ENCODE data around the gene TTLL8. TPM values are rescaled to one million over a fixed set of nuclear protein-coding genes. Genes with fewer than 3 reads are reported as not detected.
"Not testable (repeated sequence)": the region's sequence is repeated elsewhere in the genome, so short reads cannot be mapped to it uniquely, and the experiment has no call there.

The TTLL8 gene
- total RNA-seq, 1 experiment from 2014 or later: not detected

DNA sequence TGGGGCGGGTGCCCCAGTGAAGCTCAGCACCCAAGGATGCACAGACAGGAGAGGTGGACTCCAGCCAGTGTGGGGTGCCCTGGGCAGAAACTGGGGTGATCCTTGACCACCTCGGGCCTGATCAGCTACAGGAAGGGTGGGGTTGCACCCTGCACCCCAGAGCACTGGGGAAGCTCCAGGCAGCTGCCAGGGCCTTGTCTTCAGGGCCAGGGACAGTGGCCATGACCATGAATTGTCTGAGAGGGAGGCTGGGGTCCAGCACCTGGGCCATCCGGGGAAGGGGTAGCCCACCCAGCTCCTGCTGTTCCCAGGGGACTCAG, 63.1 kb downstream of the TTLL8 start:
- no peak for DNase-seq
- Histone ChIP-seq H3K27me3 (no peaks in the 10 kb centered on the region), H3K36me3 (no peaks in the 10 kb centered on the region), H3K4me3 (no peak overlapping the region), H3K9me3 (peaks cover 6% of the 10 kb centered on the region)

DNA sequence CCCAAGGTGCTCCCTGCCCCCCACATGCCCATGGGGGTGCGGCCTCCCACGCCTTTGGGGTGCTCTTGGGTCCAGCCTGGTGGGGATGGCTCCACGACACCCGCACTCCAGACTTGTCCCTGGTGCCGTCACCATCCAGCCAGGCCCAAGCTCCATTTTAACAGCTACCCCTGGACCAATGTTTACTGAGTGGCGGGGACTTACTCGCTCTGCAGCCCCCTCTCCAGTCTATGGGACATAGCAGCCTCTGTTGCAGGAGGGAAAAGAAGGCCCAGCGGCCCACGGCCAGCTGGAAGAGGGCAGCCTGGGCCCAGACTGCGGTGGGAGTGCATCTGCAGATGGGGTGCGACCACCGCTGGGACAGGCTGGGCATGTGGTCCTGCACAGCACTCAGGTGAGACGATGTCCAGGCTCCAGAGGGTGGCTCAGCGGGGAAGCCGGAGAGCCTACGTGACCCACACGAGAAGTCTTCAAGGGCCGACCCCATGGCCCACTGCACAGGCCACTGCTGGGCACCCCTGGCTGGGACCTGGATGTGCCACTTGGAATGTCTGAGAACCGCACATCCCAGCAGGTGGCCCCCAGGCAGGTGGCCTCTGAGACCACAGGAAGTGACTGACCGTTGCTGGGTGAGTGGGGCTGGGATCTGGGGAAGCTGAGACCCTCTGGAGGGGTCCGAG, 63.6 kb downstream of the TTLL8 start:
- Histone ChIP-seq H3K4me3 (no peak overlapping the region), H3K9me3 (peaks cover 6% of the 10 kb centered on the region), H3K27me3 (no peaks in the 10 kb centered on the region), H3K36me3 (no peaks in the 10 kb centered on the region)
- DNase-seq: no peak

DNA sequence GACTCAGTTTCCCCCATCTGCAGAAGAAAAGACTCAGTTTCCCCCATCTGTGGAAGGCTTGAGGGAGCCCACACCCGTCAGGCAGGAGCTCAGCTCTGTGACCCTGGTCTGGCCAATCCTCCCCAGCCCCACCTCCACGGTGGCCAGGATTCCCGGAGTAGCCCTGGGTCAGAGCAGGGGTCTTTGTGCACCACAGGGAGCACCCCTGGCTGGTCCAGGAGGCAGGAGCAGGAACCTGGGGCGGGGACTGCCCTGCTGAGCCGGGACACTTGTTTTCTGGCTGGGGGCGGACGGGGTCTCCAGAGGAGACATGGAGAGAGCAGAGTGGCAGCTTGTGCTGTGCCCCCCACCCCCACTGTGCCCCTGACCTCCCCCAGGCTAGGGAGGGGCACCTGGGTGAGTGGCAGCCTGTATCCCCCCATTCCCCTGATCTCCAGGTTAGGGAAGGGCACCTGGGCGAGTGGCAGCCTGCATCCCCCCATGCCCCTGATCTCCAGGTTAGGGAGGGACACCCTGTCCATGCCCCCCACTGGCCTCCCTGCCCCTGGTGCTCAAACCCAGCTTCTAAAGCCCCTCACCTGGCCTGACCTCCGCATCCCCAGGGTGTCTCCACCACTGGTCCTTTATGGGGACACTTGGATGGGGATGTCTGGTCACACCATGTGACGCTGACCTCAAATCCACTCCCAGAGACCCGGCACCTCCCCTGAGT, 64.3 kb downstream of the TTLL8 start:
- Histone ChIP-seq H3K36me3 (no peaks in the 10 kb centered on the region), H3K27me3 (no peaks in the 10 kb centered on the region), H3K9me3 (peaks cover 6% of the 10 kb centered on the region), H3K4me3 (no peak overlapping the region)
- no peak for DNase-seq

DNA sequence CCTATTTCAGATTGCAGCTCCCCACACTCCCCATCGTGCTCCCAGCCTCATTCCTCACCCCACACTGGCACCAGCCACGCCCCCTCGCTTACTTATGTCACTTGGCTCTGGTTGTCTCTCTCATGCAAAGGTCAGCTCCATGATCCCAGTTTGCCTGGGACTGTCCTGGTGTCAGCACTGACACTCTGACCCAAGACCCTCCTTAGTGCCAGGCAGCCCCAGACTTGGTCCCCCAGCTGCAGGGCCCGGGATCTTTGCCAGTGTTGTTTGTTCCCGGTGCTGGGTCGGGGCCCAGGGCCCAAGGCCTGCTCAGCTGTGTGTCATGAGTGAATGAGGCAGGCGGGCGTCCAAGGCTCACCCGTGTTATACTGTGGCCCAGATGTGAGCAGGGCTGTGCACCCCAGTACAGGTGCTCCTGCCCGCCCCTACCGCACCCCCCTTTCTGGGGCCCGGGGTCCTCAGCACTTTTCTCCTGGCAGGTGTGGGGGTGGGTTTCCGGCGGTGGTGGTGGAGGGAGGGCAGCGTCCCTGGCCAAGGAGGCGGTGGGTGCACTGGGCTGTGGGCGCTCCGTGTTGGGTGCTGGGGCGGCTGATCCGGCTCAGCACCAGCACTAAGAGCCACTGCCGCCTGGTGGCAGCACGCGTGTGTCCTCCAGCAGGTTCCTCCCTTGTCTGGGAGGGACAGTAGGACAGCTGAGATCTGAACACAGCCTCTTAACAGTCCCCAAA, 65.0 kb downstream of the TTLL8 start:
- peaks cover 6% of the 10 kb centered on the region for H3K9me3 ChIP-seq
- H3K4me3 ChIP-seq: no peak overlapping the region
- H3K27me3 ChIP-seq: no peaks in the 10 kb centered on the region
- no peaks in the 10 kb centered on the region for H3K36me3 ChIP-seq
- DNase-seq: peak; percentile 28

DNA sequence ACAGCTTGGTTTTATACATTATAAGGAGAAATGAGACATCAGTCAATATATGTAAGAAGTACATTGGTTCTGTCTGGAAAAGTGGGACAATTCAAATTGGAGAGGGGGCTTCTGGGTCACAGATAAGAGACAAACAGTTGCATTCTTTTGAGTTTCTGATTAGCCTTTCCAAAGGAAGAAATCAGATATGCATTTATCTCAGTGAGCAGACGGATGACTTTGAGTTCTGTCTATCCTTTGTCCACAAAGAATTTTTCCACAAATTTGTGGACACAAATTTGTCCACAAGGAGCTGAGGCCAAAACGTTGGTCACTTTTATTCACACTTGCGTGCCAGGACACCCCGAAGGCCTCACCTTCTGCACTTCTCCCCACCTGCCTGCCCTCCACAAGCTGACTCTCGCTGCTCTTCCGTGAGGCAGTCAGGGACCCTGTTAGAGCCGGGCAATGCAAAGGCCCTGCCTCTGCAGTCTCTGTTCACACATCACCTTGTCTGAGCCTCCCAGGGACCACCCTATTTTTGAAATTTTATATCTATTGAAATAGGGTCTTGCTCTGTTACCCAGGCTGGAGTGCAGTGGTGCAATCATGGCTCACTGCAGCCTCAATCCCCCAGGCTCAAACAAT, 66.1 kb downstream of the TTLL8 start:
- Histone ChIP-seq H3K9me3 (peaks cover 6% of the 10 kb centered on the region), H3K4me3 (no peak overlapping the region), H3K36me3 (no peaks in the 10 kb centered on the region), H3K27me3 (no peaks in the 10 kb centered on the region)
- DNase-seq: no peak

DNA sequence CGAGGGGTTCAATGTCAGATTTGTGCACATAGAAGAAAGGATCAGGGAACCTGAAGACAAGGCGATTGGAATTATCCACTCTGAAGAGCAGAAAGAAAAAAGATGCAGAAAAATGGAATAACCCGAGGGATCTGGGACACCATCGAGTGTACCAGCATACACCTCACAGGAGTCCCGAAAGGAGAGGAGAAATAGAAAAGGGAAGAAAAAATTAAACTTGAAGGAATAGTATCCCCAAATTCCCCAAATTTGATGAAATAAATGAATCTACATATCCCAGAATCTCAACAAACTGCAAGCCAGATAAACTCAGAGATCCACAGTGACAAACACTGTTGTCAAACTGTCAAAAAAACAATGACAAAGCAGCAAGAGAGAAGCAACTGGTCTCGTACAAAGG, 66.9 kb downstream of the TTLL8 start:
- no peak for DNase-seq
- Histone ChIP-seq H3K27me3 (no peaks in the 10 kb centered on the region), H3K36me3 (no peaks in the 10 kb centered on the region), H3K9me3 (peaks cover 12% of the 10 kb centered on the region), H3K4me3 (no peak overlapping the region)

DNA sequence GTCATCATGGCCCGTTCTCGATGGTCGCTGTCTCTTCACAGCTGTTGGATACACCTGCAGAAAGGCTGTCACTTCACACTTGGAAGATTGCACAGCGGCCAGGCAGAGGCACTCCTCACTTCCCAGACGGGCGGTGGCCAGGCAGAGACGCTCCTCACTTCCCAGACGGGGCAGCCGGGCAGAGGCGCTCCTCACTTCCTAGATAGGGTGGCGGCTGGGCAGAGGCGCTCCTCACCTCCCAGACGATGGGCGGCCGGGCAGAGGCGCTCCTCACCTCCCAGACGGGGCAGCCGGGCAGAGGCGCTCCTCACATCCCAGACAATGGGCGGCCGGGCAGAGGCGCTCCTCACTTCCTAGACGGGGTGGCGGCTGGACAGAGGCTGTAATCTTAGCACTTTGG, 68.3 kb downstream of the TTLL8 start:
- H3K4me3 ChIP-seq, H3K36me3 ChIP-seq, DNase-seq, H3K27me3 ChIP-seq: not testable (repeated sequence)
- H3K9me3 ChIP-seq: peaks cover 19% of the 10 kb centered on the region

DNA sequence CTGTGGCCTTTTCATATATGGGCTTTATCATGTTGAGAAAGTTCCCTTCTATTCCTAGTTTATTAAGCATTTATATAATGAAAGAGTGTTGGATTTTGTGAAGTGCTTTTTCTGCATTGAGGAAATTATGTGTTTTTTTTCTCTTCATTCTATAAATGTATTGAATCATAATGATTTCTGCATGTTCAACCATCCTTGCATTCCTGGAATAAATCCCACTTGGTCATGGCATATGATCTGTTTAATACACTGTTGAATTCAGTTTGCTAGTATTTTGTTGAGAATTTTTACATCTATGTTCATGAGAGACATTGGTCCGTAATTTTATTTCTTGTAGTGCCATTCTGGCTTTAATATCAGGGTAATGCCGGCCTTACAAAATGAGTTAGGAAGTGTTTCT, 71.8 kb downstream of the TTLL8 start:
- H3K36me3 ChIP-seq: no peaks in the 10 kb centered on the region
- no peak overlapping the region for H3K4me3 ChIP-seq
- no peaks in the 10 kb centered on the region for H3K27me3 ChIP-seq
- H3K9me3 ChIP-seq: peaks cover 18% of the 10 kb centered on the region
- no peak for DNase-seq

DNA sequence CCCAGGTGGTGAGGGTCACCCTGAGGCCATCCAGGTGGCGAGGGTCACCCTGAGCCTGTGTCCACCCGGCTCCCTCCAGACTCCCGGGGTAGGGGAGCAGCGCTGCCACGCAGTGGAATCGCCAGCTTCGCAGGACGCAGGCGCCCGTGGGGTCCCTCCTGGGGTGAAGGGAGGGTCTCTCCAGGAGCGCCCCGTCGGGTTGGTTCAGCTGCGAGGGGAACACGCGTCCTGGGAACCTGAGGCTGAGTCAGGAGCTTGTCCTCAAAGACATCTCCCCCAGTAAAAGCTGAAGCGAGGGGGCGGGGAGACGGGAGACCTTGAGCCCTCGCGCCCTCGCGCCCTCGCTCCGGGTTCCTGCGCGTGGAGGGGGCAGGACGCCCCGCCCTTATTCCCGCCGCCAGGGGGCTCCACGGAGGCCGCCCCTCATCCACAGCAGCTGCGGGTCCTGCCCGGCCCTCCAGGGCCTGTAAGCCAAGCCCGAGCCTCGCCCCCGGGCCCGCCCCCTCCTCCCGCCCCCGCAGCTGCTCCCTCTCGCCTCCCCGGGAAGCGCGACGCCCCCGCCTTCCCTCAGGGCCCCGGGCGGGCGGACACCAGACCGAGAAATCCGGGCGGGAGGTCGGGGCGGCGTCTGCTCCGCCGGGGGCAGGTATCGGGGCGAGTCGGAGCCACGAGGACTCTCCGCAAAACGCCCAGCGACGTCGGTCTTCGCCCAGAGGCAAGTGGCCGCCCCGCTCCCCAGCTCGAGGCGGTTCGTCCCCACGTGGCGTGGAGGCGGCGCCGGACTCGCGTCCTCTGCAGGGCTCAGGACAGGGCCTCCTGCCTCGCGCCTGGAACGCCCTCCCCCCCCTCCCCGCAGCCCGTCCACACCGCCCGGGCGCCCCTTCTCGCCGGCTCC, 74.7 kb downstream of the TTLL8 start:
- Histone ChIP-seq H3K36me3 (no peaks in the 10 kb centered on the region), H3K9me3 (peaks cover 17% of the 10 kb centered on the region), H3K4me3 (no peak overlapping the region), H3K27me3 (no peaks in the 10 kb centered on the region)
- DNase-seq: no peak

DNA sequence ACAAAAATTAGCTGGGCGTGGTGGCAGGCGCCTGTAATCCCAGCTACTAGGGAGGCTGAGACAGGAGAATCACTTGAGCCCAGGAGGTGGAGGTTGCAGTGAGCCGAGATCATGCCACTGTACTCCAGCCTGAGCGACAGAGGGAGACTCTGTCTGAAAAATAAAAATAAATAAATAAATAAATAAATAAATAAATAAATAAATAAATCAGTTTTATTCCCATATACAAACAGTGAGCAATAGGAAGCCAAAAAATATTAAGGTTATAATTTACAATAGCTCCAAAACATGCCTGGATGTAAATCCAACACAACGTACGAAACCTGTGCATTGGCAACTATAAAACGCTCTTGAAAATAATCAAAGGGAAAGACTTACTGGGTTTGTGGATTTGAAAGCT, 76.3 kb downstream of the TTLL8 start:
- H3K9me3 ChIP-seq: peaks cover 16% of the 10 kb centered on the region

DNA sequence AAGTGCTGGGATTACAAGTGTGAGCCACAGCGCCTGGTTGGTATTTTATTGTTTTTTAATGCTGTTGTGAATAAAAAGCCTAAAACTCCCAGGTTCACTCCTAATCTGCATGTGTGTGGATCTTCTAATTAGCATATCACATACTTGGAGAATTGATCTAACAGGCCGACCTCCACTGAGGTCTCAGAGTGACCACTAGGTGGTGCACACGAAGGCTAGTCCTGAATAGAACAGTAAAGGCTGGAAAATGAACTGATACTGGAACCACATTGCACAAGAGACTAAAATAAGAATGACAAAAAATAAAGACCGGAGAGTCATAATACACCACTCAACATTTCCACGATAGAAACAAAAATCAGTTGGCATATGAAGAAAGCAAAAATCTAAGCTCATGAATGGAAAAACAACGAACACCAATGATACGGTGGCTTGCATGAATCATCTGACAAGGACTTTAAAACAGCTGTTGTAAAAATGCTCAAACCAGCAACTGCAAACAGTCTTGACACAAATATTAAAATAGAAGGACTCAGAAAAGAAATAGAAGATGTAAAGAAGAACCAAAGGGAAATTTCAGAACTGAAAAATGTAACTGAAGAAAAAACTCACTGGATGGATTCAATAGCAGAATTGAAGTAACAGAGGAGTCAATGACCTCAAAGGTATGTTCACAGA, 78.4 kb downstream of the TTLL8 start:
- DNase-seq: no peak

More for the DNA sequence above, 76.3 kb downstream of the TTLL8 start:
- not testable (repeated sequence) for DNase-seq, H3K36me3 ChIP-seq, H3K4me3 ChIP-seq, H3K27me3 ChIP-seq

DNA sequence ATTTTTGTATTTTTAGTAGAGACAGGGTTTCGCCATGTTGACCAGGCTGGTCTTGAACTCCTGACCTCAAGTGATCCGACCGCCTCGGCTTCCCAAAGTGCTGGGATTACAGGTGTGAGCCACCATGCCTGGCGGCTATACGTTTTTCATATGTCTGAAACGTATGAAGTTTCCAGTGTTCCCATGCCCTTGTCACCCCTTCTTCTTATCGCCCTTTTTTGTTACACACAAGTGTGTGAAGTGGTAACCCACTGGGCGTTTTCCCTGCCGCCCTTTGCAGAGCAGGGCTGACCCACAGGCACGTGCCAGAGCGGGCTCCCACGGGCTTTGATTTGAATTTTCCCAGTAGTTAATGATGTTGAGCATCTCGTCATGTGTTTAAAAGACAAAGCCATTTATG, 80.5 kb downstream of the TTLL8 start:
- DNase-seq: no peak
- Histone ChIP-seq H3K36me3 (no peaks in the 10 kb centered on the region), H3K9me3 (peaks cover 3% of the 10 kb centered on the region; the same call in 1 of the 2 replicates), H3K4me3 (no peak overlapping the region), H3K27me3 (no peaks in the 10 kb centered on the region)

More for the DNA sequence above, 78.4 kb downstream of the TTLL8 start:
- no peaks in the 10 kb centered on the region for H3K27me3 ChIP-seq
- no peaks in the 10 kb centered on the region for H3K36me3 ChIP-seq
- no peak overlapping the region for H3K4me3 ChIP-seq
- peaks cover 3% of the 10 kb centered on the region; the same call in 1 of the 2 replicates for H3K9me3 ChIP-seq

DNA sequence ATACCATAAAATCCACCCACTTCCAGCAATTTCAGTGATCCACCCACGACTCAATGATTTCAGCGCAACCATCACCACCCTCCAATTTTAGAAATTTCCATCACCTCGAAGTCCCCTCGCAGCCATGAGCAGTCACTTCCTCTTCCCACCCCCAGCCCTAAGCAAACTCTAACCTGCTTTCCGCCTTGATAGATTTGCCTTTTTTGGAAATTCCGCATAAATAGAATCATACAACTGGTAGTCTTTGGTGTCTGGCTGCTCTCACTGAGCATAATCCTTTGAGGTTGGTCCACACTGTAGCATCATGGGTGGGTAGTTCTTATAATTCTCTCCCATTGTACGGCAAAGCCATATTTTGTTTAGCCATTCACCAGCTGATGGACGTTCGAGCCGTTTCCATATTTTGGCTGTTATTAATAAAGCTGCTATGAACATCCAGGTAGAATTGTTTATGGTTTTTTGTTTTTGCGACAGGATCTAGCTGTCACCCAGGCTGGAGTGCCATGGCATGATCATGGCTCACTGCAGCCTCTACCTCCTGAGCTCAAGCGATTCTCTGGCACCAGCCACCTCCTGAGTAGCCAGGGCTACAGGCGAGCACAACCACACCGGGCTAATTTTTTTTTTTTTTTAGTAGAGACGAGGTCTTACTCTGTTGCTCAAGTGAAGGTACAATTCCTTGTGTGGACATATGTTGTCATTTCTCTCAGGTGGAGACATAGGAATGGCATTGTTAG, 81.5 kb downstream of the TTLL8 start:
- Histone ChIP-seq H3K27me3 (no peaks in the 10 kb centered on the region), H3K4me3 (no peak overlapping the region), H3K36me3 (no peaks in the 10 kb centered on the region), H3K9me3 (peaks cover 3% of the 10 kb centered on the region; the same call in 1 of the 2 replicates)
- DNase-seq: no peak

DNA sequence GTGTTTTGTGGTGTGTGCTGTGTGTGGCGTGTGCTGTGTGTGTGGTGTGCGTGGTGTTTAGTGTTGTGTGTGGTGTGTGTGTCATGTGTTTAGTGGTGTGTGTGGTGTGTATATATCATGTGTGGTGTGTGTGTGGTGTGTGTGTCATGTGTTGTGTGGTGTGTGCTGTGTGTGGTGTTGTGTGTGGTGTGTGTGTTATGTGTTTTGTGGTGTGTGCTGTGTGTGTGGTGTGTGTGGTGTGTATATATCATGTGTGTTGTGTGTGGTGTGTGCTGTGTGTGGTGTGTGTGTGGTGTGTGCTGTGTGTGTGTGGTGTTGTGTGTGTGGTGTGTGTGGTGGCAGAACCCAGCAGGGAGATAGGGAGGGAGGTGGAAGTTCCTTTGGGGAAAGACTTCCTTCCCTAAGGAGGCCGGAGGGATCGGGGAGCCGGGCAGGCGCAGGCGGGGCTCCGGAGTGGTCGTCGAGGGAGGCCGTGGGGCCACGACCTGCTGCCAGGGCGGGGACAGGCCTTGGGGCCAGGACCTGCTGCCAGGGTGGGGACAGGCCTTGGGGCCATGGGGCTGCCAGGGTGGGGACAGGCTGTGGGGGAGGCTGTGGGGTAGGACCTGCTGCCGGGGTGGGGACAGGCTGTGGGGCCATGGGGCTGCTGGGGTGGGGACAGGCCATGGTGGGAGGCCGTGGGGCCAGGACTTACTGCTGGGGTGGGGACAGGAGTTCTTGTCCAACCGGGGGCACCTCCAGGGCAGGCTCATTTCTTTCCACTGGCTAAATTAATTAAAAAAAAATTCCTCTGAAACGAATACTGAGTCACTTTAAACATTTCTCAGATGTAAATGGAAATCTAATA, 82.3 kb downstream of the TTLL8 start:
- H3K4me3 ChIP-seq: no peak overlapping the region
- no peak for DNase-seq
- H3K36me3 ChIP-seq: no peaks in the 10 kb centered on the region
- no peaks in the 10 kb centered on the region for H3K27me3 ChIP-seq
- H3K9me3 ChIP-seq: peaks cover 3% of the 10 kb centered on the region; the same call in 1 of the 2 replicates

All from MG63 (cell line).